Smooth muscle cell of bladder (primary cell): ENCODE results near the gene FASTKD3. TPM values are rescaled to one million over a fixed set of nuclear protein-coding genes. Genes with fewer than 3 reads are reported as not detected.

ENCODE experiments used
- total RNA-seq: library from RNA; depleted of rRNA; stranded (reverse); fragments of >200 nt; gene quantifications from 2 replicates; pipeline ENCODE4 v1.2.3, GENCODE V29; 2014

Gene FASTKD3
- 9.6 and 10.4 TPM in 2 replicates for total RNA-seq

DNA sequence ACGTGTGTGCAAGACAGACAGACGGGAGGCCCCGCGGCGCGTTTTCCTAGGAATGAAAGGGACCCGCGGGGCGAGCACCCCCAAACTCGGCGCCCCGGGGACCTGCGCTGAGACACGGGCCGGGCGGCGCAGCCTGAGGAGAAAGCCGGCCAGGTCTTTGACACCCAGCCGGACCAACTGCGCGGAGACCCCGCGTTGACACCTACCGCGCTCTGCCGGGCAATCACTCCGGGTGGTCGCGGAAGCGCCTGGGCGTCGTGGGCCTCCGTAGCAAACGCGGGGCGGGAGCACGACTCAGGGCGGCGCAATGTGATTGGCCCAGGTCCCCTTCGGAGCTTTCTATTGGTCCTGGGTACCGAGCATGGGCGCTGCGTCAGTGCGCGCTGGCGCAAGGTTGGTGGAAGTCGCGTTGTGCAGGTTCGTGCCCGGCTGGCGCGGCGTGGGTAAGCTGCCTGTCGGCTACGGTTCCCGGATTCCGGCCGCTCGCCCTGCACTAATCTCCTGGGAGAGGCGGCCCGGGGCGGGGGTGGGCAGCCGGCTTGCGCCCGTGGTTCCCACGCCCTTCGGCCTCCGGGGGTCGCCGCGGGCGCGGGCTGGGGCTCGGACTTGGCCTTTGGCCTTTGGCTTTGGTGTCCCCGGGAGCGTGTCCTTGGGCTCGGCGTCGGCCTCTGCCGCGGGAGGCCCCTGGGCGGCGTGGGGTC is at the start of gene FASTKD3, which contains the start of gene MTRR:
Gene FASTKD3, minus strand, starts transcription at position 259 of the 701 bp plus-strand sequence. CDS start 948 bp downstream, outside the sequence.
Gene MTRR, plus strand, starts transcription at position 376 of the 701 bp plus-strand sequence. CDS start 1,647 bp downstream, outside the sequence.

GRCh38 chr5:7850395-7851239 is 18.2 kb downstream of the FASTKD3 start, which contains the start of gene CFAP90:
CFAP90 (minus strand) TSS chr5:7851133; CDS start chr5:7851021, 112 bp downstream.

Other genes with a start within 250 kb of the FASTKD3 start
- gene CFAP90, start 17.9 kb downstream of the FASTKD3 start, total RNA-seq = 0.18 TPM in 1 of 2 replicates, not detected in the other
- gene MTRR, start 117 bp upstream of the FASTKD3 start, total RNA-seq = 23.9 and 25.2 TPM in 2 replicates